GM12892 (cell line): ENCODE measurements around the gene MVK.

Experiments
- POLR2A ChIP-seq: IDR thresholded peaks from 2 replicates; pipeline ENCODE4 v1.6.1; 2011; ENCODE audit warnings: low read depth, low read length, control low read depth
- POLR2AphosphoS5 ChIP-seq: IDR thresholded peaks from 2 replicates; pipeline ENCODE4 v1.6.1; 2011; ENCODE audit warnings: low read depth, low read length, control low read depth

DNA sequence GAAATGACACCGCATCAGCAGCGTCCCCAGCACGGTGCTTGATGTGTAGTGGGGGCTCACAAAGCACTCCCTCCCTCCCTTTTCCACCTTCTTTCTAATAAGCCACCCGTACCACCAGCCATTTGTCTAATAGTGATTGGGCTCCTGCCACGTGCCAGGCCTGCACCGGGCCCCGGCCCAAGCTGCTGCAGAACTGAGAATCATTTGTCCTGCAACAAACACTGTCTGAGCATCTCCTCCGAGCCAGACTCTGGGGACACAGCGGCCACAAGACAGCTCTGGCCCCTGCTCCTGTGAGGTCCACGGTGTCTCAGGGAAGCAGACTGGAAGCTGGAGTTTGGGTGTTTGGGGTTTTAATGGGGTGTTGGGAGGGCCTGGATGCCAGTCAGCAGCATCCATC lies 43.9 kb downstream of the MVK start:
- no peak for TF ChIP-seq POLR2AphosphoS5
- no peak for TF ChIP-seq POLR2A
